K562 (cell line): ENCODE measurements around the gene ZNF641. TPM values are rescaled to one million over a fixed set of nuclear protein-coding genes. Genes with fewer than 3 reads are reported as not detected.

ENCODE experiments used
- DMBX1 ChIP-seq: fragments of 250-450 bp; sonication (Bioruptor Pico); IDR thresholded peaks from 2 replicates; pipeline ENCODE4 v1.8.0; 2022; ENCODE audit warnings: inconsistent platforms, mild to moderate bottlenecking, moderate library complexity, borderline replicate concordance
- LARP7 ChIP-seq: fragments of 450-650 bp; IDR thresholded peaks from 2 replicates; pipeline ENCODE4 v1.6.1; 2016
- NFE2 ChIP-seq: IDR thresholded peaks from 2 replicates; pipeline ENCODE4 v1.6.1; 2014; ENCODE audit warnings: antibody characterized with exemption, low read depth
- RAD21 ChIP-seq, 2 experiments: fragments of 250-450 bp in 1 of 2; fragments of 450-650 bp in 1 of 2; sonication (Bioruptor Pico) in 1 of 2; formaldehyde crosslinking in 1 of 2; IDR thresholded peaks in 1 of 2; conservative IDR thresholded peaks in 1 of 2; 2 replicates each; pipeline versions ENCODE4 v1.4.0 to v1.8.0; 2020 to 2022; ENCODE audit warnings: mild to moderate bottlenecking in 2 of 2, moderate library complexity in 1 of 2
- ZBTB7A ChIP-seq: IDR thresholded peaks from 2 replicates; pipeline ENCODE4 v1.6.1; 2011; ENCODE audit warnings: low read depth, mild to moderate bottlenecking, low read length, moderate library complexity, borderline replicate concordance; ENCODE audit not compliant: control insufficient read depth
- ZC3H11A ChIP-seq: IDR thresholded peaks from 2 replicates; pipeline ENCODE4 v1.6.1; 2012; ENCODE audit warnings: low read depth, low read length, improper control_type of control experiment
- ZNF785 ChIP-seq: fragments of 250-450 bp; sonication (Bioruptor Pico); IDR thresholded peaks from 2 replicates; pipeline ENCODE4 v1.4.0; 2020; ENCODE audit warnings: mild to moderate bottlenecking
- polyA plus RNA-seq, 8 experiments: library from polyadenylated mRNA; depleted of rRNA in 4 of 8; stranded (reverse) in 5 of 8; unstranded in 3 of 8; fragments of >200 nt; fragmentation: Nextera tagmentation in 2 of 8; fragmentation: Illumina TruSeq in 1 of 8; extraction: Ambion mirVana in 2 of 8; extraction: Trizol in 1 of 8; gene quantifications; 2 replicates each; pipeline versions ENCODE4 v1.2.1 to v1.2.3, GENCODE V29; 2011 to 2014; ENCODE audit warnings: inconsistent platforms in 1 of 8, missing spikeins in 1 of 8
- total RNA-seq, 7 experiments: library from RNA; depleted of rRNA in 6 of 7; stranded (reverse); fragments of >200 nt in 6 of 7; fragmentation: Illumina TruSeq in 2 of 7; extraction: Trizol in 2 of 7; gene quantifications; 2 replicates each; pipeline versions ENCODE4 v1.2.1 to v1.2.3, GENCODE V29; 2011 to 2021; ENCODE audit warnings: low replicate concordance in 1 of 7
- TF ChIP-seq, protein P1 (sequence below): fragments of 250-450 bp; sonication (Bioruptor Pico); IDR thresholded peaks from 2 replicates; pipeline ENCODE4 v1.4.0; 2020; ENCODE audit warnings: mild to moderate bottlenecking, moderate library complexity, borderline replicate concordance
- TF ChIP-seq, protein P2 (sequence below): fragments of 450-650 bp; IDR thresholded peaks from 2 replicates; pipeline ENCODE4 v1.6.1; 2016
- TF ChIP-seq, protein P3 (sequence below): sonication (generic); formaldehyde crosslinking; IDR thresholded peaks from 2 replicates; pipeline ENCODE4 v1.8.0; 2023; ENCODE audit warnings: mild to moderate bottlenecking, missing genetic modification reagents
- TF ChIP-seq, protein P4 (sequence below): fragments of 200-800 bp; sonication (Bioruptor generic); IDR thresholded peaks from 2 replicates; pipeline ENCODE4 v1.6.1; 2016; ENCODE audit warnings: missing genetic modification characterization, missing compliant biosample characterization

Gene ZNF641
- total and polyA plus RNA-seq, 9 of the 15 experiments (the other 6 are each of a cell fraction or from before 2014, with no cell fraction given) = 2.5 to 15.6 (median 9.2) TPM

DNA sequence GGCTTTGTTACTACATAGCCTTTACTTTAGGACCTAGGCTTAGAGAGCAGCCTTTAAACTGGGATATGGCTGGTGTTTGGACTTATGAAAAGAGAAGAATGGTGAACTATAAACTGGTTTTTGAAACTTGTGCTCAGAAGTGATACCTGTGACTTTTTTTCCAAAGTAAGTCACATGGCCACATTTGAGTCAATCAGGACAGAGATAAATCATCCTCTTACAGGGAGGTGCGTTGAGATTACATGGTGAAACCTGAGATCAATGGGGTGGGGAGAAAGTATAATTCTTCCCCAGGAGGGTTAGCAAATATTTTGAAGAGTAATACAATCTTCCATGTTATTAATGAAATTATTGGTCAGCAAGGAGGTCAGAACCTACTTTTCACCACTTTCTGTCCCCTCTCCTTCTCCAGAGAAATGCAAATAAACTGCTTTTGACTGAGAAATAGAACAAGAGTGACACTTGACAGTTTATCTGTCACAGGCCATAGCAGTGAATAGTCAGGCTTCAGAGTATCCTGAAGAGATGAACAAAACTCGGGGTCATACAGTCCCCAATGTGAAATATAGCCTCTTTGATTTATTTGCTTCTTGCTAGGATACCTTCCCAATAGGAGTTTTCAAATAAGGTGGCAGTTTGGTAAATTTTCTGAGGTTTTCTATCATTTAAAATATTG, 11.1 kb upstream of the ZNF641 start (continued):
- TF ChIP-seq, protein P1, sequence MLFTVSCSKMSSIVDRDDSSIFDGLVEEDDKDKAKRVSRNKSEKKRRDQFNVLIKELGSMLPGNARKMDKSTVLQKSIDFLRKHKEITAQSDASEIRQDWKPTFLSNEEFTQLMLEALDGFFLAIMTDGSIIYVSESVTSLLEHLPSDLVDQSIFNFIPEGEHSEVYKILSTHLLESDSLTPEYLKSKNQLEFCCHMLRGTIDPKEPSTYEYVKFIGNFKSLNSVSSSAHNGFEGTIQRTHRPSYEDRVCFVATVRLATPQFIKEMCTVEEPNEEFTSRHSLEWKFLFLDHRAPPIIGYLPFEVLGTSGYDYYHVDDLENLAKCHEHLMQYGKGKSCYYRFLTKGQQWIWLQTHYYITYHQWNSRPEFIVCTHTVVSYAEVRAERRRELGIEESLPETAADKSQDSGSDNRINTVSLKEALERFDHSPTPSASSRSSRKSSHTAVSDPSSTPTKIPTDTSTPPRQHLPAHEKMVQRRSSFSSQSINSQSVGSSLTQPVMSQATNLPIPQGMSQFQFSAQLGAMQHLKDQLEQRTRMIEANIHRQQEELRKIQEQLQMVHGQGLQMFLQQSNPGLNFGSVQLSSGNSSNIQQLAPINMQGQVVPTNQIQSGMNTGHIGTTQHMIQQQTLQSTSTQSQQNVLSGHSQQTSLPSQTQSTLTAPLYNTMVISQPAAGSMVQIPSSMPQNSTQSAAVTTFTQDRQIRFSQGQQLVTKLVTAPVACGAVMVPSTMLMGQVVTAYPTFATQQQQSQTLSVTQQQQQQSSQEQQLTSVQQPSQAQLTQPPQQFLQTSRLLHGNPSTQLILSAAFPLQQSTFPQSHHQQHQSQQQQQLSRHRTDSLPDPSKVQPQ (CRISPR knock-in tag) = no peak
- TF ChIP-seq RAD21 (CRISPR knock-in tag; conservative IDR thresholded peaks at IDR 0.05 in 1 of 2, IDR thresholded peaks at IDR 0.05 in 1 of 2) (no peak), LARP7 (no peak), NFE2 (no peak), DMBX1 (CRISPR knock-in tag) (no peak), ZC3H11A (no peak), ZBTB7A (no peak), ZNF785 (CRISPR knock-in tag) (no peak)
- TF ChIP-seq, protein P2, sequence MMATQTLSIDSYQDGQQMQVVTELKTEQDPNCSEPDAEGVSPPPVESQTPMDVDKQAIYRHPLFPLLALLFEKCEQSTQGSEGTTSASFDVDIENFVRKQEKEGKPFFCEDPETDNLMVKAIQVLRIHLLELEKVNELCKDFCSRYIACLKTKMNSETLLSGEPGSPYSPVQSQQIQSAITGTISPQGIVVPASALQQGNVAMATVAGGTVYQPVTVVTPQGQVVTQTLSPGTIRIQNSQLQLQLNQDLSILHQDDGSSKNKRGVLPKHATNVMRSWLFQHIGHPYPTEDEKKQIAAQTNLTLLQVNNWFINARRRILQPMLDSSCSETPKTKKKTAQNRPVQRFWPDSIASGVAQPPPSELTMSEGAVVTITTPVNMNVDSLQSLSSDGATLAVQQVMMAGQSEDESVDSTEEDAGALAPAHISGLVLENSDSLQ = peak; percentile 93
- TF ChIP-seq, protein P3, sequence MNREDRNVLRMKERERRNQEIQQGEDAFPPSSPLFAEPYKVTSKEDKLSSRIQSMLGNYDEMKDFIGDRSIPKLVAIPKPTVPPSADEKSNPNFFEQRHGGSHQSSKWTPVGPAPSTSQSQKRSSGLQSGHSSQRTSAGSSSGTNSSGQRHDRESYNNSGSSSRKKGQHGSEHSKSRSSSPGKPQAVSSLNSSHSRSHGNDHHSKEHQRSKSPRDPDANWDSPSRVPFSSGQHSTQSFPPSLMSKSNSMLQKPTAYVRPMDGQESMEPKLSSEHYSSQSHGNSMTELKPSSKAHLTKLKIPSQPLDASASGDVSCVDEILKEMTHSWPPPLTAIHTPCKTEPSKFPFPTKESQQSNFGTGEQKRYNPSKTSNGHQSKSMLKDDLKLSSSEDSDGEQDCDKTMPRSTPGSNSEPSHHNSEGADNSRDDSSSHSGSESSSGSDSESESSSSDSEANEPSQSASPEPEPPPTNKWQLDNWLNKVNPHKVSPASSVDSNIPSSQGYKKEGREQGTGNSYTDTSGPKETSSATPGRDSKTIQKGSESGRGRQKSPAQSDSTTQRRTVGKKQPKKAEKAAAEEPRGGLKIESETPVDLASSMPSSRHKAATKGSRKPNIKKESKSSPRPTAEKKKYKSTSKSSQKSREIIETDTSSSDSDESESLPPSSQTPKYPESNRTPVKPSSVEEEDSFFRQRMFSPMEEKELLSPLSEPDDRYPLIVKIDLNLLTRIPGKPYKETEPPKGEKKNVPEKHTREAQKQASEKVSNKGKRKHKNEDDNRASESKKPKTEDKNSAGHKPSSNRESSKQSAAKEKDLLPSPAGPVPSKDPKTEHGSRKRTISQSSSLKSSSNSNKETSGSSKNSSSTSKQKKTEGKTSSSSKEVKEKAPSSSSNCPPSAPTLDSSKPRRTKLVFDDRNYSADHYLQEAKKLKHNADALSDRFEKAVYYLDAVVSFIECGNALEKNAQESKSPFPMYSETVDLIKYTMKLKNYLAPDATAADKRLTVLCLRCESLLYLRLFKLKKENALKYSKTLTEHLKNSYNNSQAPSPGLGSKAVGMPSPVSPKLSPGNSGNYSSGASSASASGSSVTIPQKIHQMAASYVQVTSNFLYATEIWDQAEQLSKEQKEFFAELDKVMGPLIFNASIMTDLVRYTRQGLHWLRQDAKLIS (CRISPR knock-in tag) = no peak
- TF ChIP-seq, protein P4, sequence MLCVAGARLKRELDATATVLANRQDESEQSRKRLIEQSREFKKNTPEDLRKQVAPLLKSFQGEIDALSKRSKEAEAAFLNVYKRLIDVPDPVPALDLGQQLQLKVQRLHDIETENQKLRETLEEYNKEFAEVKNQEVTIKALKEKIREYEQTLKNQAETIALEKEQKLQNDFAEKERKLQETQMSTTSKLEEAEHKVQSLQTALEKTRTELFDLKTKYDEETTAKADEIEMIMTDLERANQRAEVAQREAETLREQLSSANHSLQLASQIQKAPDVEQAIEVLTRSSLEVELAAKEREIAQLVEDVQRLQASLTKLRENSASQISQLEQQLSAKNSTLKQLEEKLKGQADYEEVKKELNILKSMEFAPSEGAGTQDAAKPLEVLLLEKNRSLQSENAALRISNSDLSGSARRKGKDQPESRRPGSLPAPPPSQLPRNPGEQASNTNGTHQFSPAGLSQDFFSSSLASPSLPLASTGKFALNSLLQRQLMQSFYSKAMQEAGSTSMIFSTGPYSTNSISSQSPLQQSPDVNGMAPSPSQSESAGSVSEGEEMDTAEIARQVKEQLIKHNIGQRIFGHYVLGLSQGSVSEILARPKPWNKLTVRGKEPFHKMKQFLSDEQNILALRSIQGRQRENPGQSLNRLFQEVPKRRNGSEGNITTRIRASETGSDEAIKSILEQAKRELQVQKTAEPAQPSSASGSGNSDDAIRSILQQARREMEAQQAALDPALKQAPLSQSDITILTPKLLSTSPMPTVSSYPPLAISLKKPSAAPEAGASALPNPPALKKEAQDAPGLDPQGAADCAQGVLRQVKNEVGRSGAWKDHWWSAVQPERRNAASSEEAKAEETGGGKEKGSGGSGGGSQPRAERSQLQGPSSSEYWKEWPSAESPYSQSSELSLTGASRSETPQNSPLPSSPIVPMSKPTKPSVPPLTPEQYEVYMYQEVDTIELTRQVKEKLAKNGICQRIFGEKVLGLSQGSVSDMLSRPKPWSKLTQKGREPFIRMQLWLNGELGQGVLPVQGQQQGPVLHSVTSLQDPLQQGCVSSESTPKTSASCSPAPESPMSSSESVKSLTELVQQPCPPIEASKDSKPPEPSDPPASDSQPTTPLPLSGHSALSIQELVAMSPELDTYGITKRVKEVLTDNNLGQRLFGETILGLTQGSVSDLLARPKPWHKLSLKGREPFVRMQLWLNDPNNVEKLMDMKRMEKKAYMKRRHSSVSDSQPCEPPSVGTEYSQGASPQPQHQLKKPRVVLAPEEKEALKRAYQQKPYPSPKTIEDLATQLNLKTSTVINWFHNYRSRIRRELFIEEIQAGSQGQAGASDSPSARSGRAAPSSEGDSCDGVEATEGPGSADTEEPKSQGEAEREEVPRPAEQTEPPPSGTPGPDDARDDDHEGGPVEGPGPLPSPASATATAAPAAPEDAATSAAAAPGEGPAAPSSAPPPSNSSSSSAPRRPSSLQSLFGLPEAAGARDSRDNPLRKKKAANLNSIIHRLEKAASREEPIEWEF (CRISPR knock-in tag) = no peak
